Measurements from ENCODE around the gene TCF23. TPM values are rescaled to one million over a fixed set of nuclear protein-coding genes. Genes with fewer than 3 reads are reported as not detected.

TCF23 gene
- total and polyA plus RNA-seq, 7 experiments from 2014 or later = not detected

DNA sequence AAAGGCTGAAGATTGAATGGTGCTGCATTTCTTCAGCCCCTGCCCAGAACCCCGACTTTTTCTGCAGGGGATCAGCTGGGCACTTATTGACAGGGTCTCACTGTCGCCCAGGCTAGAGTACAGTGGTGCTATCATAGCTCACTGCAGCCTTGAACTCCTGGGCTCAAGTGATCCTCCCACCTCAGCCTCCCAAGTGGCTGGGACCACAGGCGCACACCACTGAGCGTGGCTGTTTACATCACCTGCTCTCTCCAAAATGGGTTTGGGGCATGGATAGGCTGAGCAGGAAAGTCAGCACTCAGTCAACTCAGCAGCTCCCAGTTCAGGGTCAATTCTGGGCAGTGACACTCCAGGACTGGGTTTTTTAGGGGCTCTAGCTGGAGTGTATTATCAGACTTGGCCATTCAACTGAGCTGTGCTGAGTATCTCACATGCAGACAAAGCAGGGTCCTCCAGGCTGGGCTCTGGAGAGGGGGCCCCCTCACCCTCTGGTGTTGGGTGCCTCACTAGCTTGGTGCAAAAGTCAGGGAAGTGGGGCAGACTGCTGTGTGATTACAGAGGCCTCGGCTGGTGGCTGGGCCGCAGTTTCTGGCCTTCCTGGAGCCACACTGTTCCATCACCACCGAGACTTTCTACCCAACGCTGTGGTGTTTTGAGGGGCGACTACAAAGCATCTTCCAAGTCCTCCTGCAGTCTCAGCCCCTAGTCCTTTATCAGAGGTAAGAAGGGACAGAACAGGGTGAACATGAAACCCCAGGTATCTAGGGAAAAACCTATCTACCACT lies 20.7 kb upstream of the TCF23 start:
- Mint-ChIP-seq H3K9me3 (peaks cover 0 to 1% (median 0%) of the 10 kb centered on the region in 11 donors), H3K27me3 (peaks cover 0 to 4% (median 0%) of the 10 kb centered on the region in 5 donors), H3K36me3 (peaks cover 0 to 10% (median 0%) of the 10 kb centered on the region in 5 donors), H3K4me3 (peak overlapping the region in 1 of 10 donors; percentile 12), H3K27ac (peak overlapping the region in 1 of 9 donors; percentile 14), H3K4me1 (peaks cover 8 to 26% (median 16%) of the 10 kb centered on the region in 7 donors)
- intact Hi-C loops (cut with micrococcal nuclease) = no loop called here
- no peaks in the 10 kb centered on the region for H3K9me3 ChIP-seq (ENCODE audit: control insufficient read depth in 2 of 3, low read length in 3 of 3)
- H3K4me3 ChIP-seq (ENCODE audit: low read length) = no peak overlapping the region
- H3K27ac ChIP-seq (ENCODE audit: low read depth, low read length) = no peak overlapping the region
- H3K27me3 ChIP-seq (ENCODE audit: control insufficient read depth in 2 of 2, insufficient read depth in 2 of 2, low read length in 2 of 2) = no peaks in the 10 kb centered on the region
- no peak for DNase-seq
- ATAC-seq = no peak
- H3K4me1 ChIP-seq (ENCODE audit: control insufficient read depth in 2 of 2, insufficient read depth in 2 of 2, low read length in 2 of 2) = peaks cover 4 to 10% of the 10 kb centered on the region in 2 donors
- POLR2A ChIA-PET = no interaction called here
- CTCF ChIA-PET = no interaction called here
- peaks cover 0 to 34% (median 0%) of the 10 kb centered on the region in 3 experiments for H3K36me3 ChIP-seq (ENCODE audit: control insufficient read depth in 2 of 3, insufficient read depth in 3 of 3, low read length in 3 of 3)

DNA sequence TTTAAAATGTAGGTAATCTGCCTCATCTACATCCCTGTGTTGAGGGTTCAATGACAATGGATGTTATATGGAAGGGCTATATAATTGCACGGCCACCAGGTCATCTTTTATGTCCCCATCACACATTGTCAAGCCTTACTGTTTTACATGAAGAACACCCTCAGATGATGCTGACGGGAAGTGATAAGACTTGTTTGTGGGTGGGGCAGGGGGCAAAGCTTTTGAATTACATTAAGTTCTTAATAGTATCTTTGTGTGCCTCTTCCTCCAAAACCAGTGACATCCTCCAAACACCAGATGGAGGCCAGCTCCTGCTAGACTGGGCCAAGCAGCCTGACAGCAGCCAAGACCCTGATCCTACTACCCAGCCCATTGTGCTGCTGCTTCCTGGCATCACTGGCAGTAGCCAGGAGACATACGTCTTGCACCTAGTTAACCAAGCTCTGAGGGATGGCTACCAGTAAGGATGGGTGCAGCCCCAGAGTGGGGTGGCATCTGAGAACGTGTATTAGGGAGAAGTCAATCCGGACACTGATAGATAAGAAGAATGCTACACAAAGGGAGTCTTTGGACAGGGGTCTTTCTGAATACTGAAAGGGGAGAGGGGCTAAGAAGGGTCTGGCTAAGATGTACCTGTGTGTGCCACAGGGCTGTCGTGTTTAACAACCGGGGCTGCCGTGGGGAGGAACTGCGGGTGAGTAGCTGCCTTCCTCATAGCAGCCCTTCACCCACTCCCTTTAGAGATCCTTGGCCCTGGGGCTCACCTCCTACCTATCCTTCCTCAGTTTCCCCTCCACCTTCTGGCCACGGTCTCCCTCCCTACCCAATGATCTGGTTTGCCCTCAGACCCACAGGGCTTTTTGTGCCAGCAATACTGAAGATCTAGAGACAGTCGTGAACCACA lies 19.9 kb upstream of the TCF23 start:
- no peaks in the 10 kb centered on the region for H3K27me3 Mint-ChIP-seq
- H3K9me3 Mint-ChIP-seq = peaks cover 0 to 1% (median 0%) of the 10 kb centered on the region in 11 donors
- ATAC-seq (no peak), DNase-seq (no peak)
- peaks cover 0 to 10% (median 0%) of the 10 kb centered on the region in 5 donors for H3K36me3 Mint-ChIP-seq
- Histone ChIP-seq H3K4me1 (ENCODE audit: control insufficient read depth in 2 of 2, insufficient read depth in 2 of 2, low read length in 2 of 2) (peaks cover 13 to 15% of the 10 kb centered on the region in 2 donors), H3K4me3 (ENCODE audit: low read length) (no peak overlapping the region), H3K27ac (ENCODE audit: low read depth, low read length) (no peak overlapping the region), H3K36me3 (ENCODE audit: control insufficient read depth in 2 of 3, insufficient read depth in 3 of 3, low read length in 3 of 3) (peaks cover 0 to 35% (median 0%) of the 10 kb centered on the region in 3 experiments), H3K9me3 (ENCODE audit: control insufficient read depth in 2 of 3, low read length in 3 of 3) (no peaks in the 10 kb centered on the region), H3K27me3 (ENCODE audit: control insufficient read depth in 2 of 2, insufficient read depth in 2 of 2, low read length in 2 of 2) (no peaks in the 10 kb centered on the region)
- H3K4me3 Mint-ChIP-seq = peak overlapping the region in 1 of 10 donors; percentile 12
- ChIA-PET CTCF (no interaction called here), POLR2A (no interaction called here)
- intact Hi-C loops (cut with micrococcal nuclease) = no loop called here
- H3K27ac Mint-ChIP-seq = peak overlapping the region in 5 of 9 donors; percentile 9 to 68 (median 46)
- peaks cover 10 to 28% (median 20%) of the 10 kb centered on the region in 7 donors for H3K4me1 Mint-ChIP-seq

DNA sequence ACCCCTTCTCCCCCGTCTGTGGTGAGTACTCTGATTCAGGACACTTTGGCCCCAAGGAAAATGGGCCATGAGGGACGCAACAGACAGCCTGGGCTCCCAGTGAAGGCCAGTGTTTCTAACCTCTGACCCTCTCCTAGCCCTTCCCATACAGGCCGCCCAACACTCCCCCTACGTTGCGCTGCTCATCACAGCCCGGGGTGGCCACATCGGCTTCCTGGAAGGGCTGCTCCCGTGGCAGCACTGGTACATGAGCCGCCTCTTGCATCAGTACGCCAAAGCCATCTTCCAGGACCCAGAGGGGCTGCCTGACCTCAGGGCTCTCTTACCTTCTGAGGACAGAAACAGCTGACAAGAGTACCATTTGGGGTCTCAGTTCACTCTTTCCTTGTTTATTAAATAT lies 18.4 kb upstream of the TCF23 start:
- no peak overlapping the region for H3K4me3 Mint-ChIP-seq
- ATAC-seq = no peak
- no peaks in the 10 kb centered on the region for H3K9me3 ChIP-seq (ENCODE audit: control insufficient read depth in 2 of 3, low read length in 3 of 3)
- peaks cover 0 to 11% (median 4%) of the 10 kb centered on the region in 5 donors for H3K36me3 Mint-ChIP-seq
- peaks cover 10 to 31% (median 21%) of the 10 kb centered on the region in 7 donors for H3K4me1 Mint-ChIP-seq
- H3K27me3 Mint-ChIP-seq = no peaks in the 10 kb centered on the region
- no peaks in the 10 kb centered on the region for H3K27me3 ChIP-seq (ENCODE audit: control insufficient read depth in 2 of 2, insufficient read depth in 2 of 2, low read length in 2 of 2)
- H3K4me1 ChIP-seq (ENCODE audit: control insufficient read depth in 2 of 2, insufficient read depth in 2 of 2, low read length in 2 of 2) = peaks cover 12 to 13% of the 10 kb centered on the region in 2 donors
- no peak overlapping the region for H3K27ac ChIP-seq (ENCODE audit: low read depth, low read length)
- peaks cover 0 to 40% (median 0%) of the 10 kb centered on the region in 3 experiments for H3K36me3 ChIP-seq (ENCODE audit: control insufficient read depth in 2 of 3, insufficient read depth in 3 of 3, low read length in 3 of 3)
- peaks cover 0 to 4% (median 0%) of the 10 kb centered on the region in 11 donors for H3K9me3 Mint-ChIP-seq
- no peak overlapping the region for H3K4me3 ChIP-seq (ENCODE audit: low read length)
- H3K27ac Mint-ChIP-seq = peak overlapping the region in 2 of 9 donors; percentile 33 to 62
- intact Hi-C loops (cut with micrococcal nuclease) = loop anchor here in 1 of 2 donors (5.0 kb wide), 1 partner anchor 343 kb away; the partner anchor contains the start of gene CENPA
- POLR2A ChIA-PET = no interaction called here
- DNase-seq = no peak
- CTCF ChIA-PET = no interaction called here

DNA sequence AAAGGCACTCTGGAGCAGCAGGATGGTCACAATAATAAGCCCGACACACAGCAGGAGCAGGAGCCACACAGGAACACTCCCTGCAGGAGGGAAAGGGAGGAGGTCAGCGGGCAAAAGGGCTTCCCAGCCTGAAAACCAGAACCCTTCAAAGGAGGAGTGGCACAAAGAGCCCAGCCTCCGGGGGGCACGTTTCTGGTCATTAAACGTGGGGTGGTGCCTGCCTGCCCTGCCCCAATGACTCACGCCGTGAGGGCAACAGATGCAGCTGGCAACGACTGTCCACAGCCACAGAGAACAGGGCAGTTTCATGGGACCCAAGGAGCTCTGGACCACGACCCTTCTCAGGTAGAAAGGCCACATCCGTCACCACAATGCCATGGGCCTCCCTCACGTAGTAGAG lies 17.4 kb upstream of the TCF23 start:
- H3K27me3 ChIP-seq (ENCODE audit: control insufficient read depth in 2 of 2, insufficient read depth in 2 of 2, low read length in 2 of 2) = no peaks in the 10 kb centered on the region
- no peaks in the 10 kb centered on the region for H3K9me3 ChIP-seq (ENCODE audit: control insufficient read depth in 2 of 3, low read length in 3 of 3)
- H3K36me3 ChIP-seq (ENCODE audit: control insufficient read depth in 2 of 3, insufficient read depth in 3 of 3, low read length in 3 of 3) = peaks cover 0 to 40% (median 0%) of the 10 kb centered on the region in 3 experiments
- Mint-ChIP-seq H3K36me3 (peaks cover 0 to 11% (median 4%) of the 10 kb centered on the region in 5 donors), H3K27ac (no peak overlapping the region), H3K27me3 (no peaks in the 10 kb centered on the region), H3K4me3 (peak overlapping the region in 6 of 10 donors; percentile 4 to 88 (median 43)), H3K9me3 (peaks cover 0 to 4% (median 0%) of the 10 kb centered on the region in 11 donors), H3K4me1 (peaks cover 10 to 32% (median 21%) of the 10 kb centered on the region in 7 donors)
- DNase-seq (no peak), ATAC-seq (no peak)
- H3K4me1 ChIP-seq (ENCODE audit: control insufficient read depth in 2 of 2, insufficient read depth in 2 of 2, low read length in 2 of 2) = peaks cover 12 to 13% of the 10 kb centered on the region in 2 donors
- ChIA-PET CTCF (no interaction called here), POLR2A (interaction anchor here (5.3 kb wide), 1 partner anchor 7 kb away, joined by 49 read pairs; the partner anchor contains the start of gene ABHD1)
- H3K4me3 ChIP-seq (ENCODE audit: low read length) = no peak overlapping the region
- H3K27ac ChIP-seq (ENCODE audit: low read depth, low read length) = no peak overlapping the region
- intact Hi-C loops (cut with micrococcal nuclease) = loop anchor here in 1 of 2 donors (5.0 kb wide), 1 partner anchor 344 kb away; the partner anchor contains the start of gene CENPA

DNA sequence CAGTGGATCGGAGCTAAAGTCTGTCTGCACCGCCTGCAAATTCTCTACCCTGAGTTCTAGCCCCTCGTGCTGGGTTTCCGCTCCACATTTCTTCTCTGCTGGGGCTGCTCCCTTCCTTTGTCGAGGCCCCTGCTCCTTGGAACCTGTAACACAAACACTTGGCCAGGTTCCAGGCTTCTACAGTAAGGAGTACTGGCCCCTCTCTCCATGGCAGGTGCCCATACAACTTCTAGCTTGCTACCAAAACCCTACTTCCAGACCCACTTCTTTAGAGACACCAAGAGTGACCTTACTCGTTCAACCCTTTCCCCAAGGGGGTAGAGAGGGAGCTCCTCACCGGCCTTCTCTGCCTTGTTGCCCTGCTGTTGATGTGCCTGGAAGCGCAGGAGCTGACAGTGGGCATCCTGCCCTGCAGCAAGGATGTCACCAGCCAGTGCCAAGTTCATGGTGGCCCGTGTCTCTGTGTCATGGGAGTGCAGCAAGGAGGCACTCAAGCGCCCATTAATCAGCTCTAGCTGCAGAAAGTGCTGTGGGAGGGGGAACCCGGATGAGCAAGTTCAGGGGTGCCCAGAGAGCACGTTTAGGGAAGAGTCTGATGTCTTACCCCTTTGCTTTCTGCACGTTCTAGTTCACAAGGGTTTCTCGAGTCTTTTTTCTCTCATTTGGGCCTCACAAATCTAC lies 15.5 kb upstream of the TCF23 start:
- POLR2A ChIA-PET = interaction anchor here (1.0 to 5.3 kb wide), 8 partner anchors 9 to 82 kb away, joined by 3 to 49 read pairs (median 5); partner anchors contain the start of genes ABHD1, AGBL5, ATRAID and SLC5A6
- H3K9me3 ChIP-seq (ENCODE audit: control insufficient read depth in 2 of 3, low read length in 3 of 3) = no peaks in the 10 kb centered on the region
- peaks cover 0 to 4% (median 0%) of the 10 kb centered on the region in 11 donors for H3K9me3 Mint-ChIP-seq
- intact Hi-C loops (cut with micrococcal nuclease) = loop anchor here in 1 of 2 donors (5.0 kb wide), 1 partner anchor 346 kb away; the partner anchor contains the start of gene CENPA
- H3K4me1 ChIP-seq (ENCODE audit: control insufficient read depth in 2 of 2, insufficient read depth in 2 of 2, low read length in 2 of 2) = peaks cover 12 to 13% of the 10 kb centered on the region in 2 donors
- no peaks in the 10 kb centered on the region for H3K27me3 ChIP-seq (ENCODE audit: control insufficient read depth in 2 of 2, insufficient read depth in 2 of 2, low read length in 2 of 2)
- CTCF ChIA-PET = interaction anchor here (1.3 to 1.5 kb wide), 2 partner anchors 10 to 146 kb away, joined by 3 to 4 read pairs; partner anchors contain the start of gene ABHD1
- DNase-seq (peak in 3 of 9 donors; percentile 14 to 35 (median 16)), ATAC-seq (no peak)
- peak overlapping the region; percentile 88 to 97 (median 92) for H3K4me3 Mint-ChIP-seq
- peaks cover 0 to 11% (median 4%) of the 10 kb centered on the region in 5 donors for H3K36me3 Mint-ChIP-seq
- H3K4me1 Mint-ChIP-seq = peaks cover 10 to 32% (median 21%) of the 10 kb centered on the region in 7 donors
- H3K36me3 ChIP-seq (ENCODE audit: control insufficient read depth in 2 of 3, insufficient read depth in 3 of 3, low read length in 3 of 3) = peaks cover 0 to 40% (median 0%) of the 10 kb centered on the region in 3 experiments
- peak overlapping the region; percentile 97 for H3K27ac ChIP-seq (ENCODE audit: low read depth, low read length)
- H3K4me3 ChIP-seq (ENCODE audit: low read length) = peak overlapping the region; percentile 96
- H3K27ac Mint-ChIP-seq = peak overlapping the region; percentile 73 to 97 (median 89)
- peaks cover 0 to 2% (median 0%) of the 10 kb centered on the region in 5 donors for H3K27me3 Mint-ChIP-seq

Data from naive thymus-derived CD4-positive, alpha-beta T cell (primary cell).